Stimulated activated naive CD8-positive, alpha-beta T cell treated with anti-CD3 and anti-CD28 coated beads, Interleukin-15, Interleukin-2, amounts not matched to agents 100 U/mL and 50 U/mL, for 24 hours (primary cell): ENCODE results near the gene C16orf89.

Source experiments
- ATAC-seq: fragments of 150-1000 bp; cut with Tn5 transposase; one replicate; pipeline ENCODE4 v1.10.0; 2021
- DNase-seq: peaks from one replicate; pipeline ENCODE4 v3.0.0; 2021

Gene C16orf89

DNA sequence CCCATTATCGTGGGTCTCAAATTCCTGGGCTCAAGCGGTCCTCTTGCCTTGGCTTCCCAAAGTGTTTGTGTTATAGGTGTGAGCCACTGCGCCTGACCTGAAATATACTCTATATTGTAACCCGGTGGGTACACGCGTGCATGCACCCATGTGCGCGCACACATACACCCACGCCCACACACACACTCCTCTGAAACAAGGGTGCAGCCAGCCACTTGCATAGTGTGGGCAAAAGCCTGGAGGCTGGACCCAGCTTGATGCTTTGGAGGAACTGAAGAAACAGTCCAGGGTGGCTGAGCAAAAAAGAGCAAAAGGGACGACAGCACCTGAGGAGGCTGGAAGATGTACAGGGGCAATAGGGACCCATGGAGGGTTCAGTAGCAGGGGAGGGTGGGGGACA lies 61.9 kb downstream of the C16orf89 start:
- DNase-seq (no peak), ATAC-seq (no peak)

DNA sequence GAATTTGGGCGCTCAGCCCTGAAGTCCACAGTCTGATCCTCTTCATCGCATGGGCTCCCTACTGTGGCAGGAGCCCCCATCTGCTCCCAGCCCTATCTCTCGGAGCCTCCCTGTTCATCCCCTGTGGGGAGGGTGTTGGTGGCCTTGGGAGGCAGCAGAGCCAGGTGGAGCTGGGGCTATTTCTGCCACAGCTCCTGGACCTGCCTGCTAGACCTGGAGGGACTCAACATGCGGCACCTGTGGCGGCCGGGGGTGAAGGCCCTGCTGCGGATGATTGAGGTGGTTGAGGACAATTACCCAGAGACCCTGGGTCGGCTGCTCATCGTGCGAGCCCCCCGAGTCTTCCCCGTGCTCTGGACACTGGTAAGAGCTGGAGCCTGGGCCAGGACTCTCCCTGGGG lies 62.5 kb downstream of the C16orf89 start:
- DNase-seq, result no peak
- ATAC-seq, result no peak

DNA sequence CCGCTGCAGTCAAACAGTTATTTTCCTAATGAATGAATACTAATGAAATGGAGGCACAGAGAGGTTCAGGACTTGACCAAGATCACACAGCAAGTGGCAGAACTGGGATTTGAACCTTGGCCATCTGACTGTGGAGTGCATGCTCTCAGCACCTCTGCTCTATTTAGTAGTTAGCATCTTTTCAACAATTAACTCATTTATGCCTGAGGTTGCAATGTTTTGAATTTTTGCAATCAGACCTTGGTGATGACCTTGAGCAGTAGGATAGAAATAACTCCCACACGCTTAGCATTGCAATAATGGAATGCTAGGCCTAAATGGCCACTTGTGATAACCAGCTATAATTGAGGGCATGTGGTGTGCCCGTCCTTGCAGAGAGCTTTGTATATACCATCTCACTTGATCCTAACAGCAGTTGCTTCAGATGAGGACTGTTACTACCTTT lies 63.0 kb downstream of the C16orf89 start:
- DNase-seq, result no peak
- no peak for ATAC-seq

DNA sequence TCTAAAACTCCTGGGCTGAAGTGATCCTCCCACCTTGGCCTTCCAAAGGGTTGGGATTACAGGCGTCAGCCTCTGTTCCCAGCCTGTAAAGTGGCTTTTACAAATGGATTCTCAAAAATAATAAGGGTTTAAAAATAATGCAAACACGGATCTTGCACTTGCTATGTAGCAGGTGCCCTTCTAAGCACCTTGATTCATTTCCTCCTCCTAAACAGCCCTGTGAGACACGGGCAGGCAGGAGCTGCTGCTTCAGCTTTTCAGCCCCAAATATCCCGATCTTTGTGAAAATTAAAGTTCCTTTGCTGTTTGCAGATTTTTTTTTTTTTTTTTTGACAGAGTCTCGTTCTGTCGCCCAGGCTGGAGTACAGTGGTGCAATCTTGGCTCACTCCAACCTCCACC lies 63.8 kb downstream of the C16orf89 start:
- ATAC-seq, result no peak
- no peak for DNase-seq

DNA sequence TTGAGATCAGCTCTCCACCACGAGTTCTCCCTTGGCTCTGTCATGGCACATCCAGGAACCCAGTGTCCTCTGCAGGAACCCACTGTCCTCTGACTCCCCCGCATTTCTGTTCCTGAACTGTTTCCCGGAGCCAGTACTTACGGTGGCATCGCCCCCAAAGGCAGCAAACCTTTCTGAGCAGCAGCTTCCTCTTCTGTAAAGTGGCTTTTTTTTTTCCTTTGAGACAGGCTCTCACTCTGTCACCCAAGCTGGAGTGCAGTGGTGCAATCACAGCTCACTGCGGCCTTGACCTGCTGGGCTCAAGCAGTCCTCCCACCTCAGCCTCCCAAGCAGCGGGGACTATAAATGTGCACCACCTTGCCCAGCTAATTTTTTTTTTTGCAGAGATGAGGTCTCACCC lies 64.2 kb downstream of the C16orf89 start:
- ATAC-seq (no peak), DNase-seq (no peak)

DNA sequence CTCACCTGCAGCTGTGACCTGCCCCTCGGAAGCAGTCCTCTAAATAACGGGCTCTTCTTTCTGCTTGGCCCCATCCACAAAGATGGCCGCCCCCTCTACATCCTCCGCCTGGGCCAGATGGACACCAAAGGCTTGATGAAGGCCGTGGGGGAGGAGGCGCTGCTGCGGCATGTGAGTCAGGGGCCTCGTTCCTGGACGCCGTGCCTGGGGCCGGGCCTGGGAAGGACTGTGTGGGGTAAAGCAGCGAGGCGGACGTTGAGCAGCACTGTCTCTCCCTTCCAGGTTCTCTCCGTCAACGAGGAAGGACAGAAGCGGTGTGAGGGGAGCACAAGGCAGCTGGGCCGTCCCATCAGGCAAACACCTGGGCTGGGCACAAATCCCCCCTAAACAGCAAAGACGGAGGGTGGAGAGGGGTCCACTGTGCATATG lies 65.2 kb downstream of the C16orf89 start:
- ATAC-seq (no peak), DNase-seq (no peak)

DNA sequence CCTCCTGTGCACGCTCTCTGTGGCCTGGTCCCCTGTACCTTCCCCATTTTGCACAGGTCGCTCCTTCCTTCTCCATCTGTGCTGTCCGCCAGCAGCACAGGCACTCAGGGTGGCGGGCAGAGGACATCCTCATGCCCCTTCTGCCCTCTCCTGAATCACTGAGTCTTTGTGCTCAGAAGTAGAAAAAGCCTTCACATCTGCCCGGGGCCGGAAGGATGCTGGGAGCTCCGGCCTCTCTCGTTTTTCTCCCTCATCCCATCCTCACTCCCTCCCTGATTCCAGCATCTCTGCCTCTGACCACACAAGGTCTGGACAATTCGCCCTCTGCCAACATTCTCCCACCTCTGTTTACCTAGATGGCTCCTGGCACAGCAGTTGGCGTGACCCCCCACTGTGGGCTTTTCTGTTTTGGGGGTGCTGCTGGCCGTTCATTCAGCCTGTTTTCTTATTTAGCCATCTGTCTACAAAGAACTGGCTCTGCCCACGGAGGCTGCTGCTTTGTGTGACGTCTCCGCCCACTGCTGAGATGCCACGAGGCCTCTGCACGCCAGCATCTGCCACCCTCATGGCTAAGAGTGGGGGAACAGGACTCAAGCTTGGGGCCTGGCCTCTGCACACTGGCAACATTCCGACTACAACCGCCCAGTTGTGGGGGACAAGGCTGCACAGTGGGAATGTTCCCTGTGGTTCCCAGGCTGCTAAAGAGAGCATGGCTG lies 70.9 kb downstream of the C16orf89 start:
- ATAC-seq (no peak), DNase-seq (no peak)
